Neural cell (in vitro differentiated cells): ENCODE results near the gene CCDC185. TPM values are rescaled to one million over a fixed set of nuclear protein-coding genes. Genes with fewer than 3 reads are reported as not detected.

ENCODE experiments used
- H2AFZ ChIP-seq: fragments of 200-600, 300-800 bp; sonication (generic), shearing (Covaris generic); 2 replicates; pipeline ENCODE4 v1.6.0; 2014; ENCODE audit warnings: low read depth, mild to moderate bottlenecking, antibody characterized with exemption, low read length, moderate library complexity
- H3F3A ChIP-seq: fragments of 200-600 bp; shearing (Covaris generic); 2 replicates; pipeline ENCODE4 v1.6.1; 2016; ENCODE audit warnings: mild to moderate bottlenecking, moderate library complexity, mixed read lengths, antibody characterized with exemption, low read length; ENCODE audit not compliant: insufficient read depth, poor library complexity, severe bottlenecking
- H3K27ac ChIP-seq: fragments of 200-600, 300-800 bp; sonication (generic), shearing (Covaris generic); 2 replicates; pipeline ENCODE4 v1.5.1; 2014; ENCODE audit warnings: mild to moderate bottlenecking, low read length, moderate library complexity
- H3K27me3 ChIP-seq: fragments of 300-800, 200-600 bp; sonication (generic), shearing (Covaris generic); 2 replicates; pipeline ENCODE4 v1.6.0; 2014; ENCODE audit warnings: mild to moderate bottlenecking, low read depth, low read length, moderate library complexity; ENCODE audit not compliant: insufficient read depth
- H3K36me3 ChIP-seq: fragments of 300-800, 200-600 bp; sonication (generic), shearing (Covaris generic); 2 replicates; pipeline ENCODE4 v1.5.1; 2014; ENCODE audit warnings: mild to moderate bottlenecking, antibody characterized with exemption, low read length, moderate library complexity; ENCODE audit not compliant: insufficient read depth
- H3K4me2 ChIP-seq: fragments of 300-800, 200-600 bp; sonication (generic), shearing (Covaris generic); 2 replicates; pipeline ENCODE4 v1.6.0; 2014; ENCODE audit warnings: mild to moderate bottlenecking, low read length
- H3K4me3 ChIP-seq: fragments of 300-800, 200-600 bp; sonication (generic), shearing (Covaris generic); 2 replicates; pipeline ENCODE4 v1.5.1; 2014; ENCODE audit warnings: mild to moderate bottlenecking, low read length, moderate library complexity
- H3K79me2 ChIP-seq: fragments of 200-600 bp; shearing (Covaris generic); replicated peaks from 2 replicates; pipeline ENCODE4 v1.6.0; 2014; ENCODE audit warnings: mild to moderate bottlenecking, low read length, moderate library complexity; ENCODE audit not compliant: insufficient read depth
- H3K9ac ChIP-seq: fragments of 300-800, 200-600 bp; sonication (generic), shearing (Covaris generic); 2 replicates; pipeline ENCODE4 v1.6.1; 2016; ENCODE audit warnings: mild to moderate bottlenecking, low read length, mixed read lengths
- H3K9me2 ChIP-seq: fragments of 200-600 bp; shearing (Covaris generic); 2 replicates; pipeline ENCODE4 v1.6.1; 2016; ENCODE audit warnings: mild to moderate bottlenecking, low read length, mixed read lengths; ENCODE audit not compliant: insufficient read depth
- H3K9me3 ChIP-seq: fragments of 200-600, 300-800 bp; sonication (generic), shearing (Covaris generic); 2 replicates; pipeline ENCODE4 v1.6.1; 2016; ENCODE audit warnings: mild to moderate bottlenecking, mixed run types, low read length, moderate library complexity, mixed read lengths
- H4K20me1 ChIP-seq: fragments of 200-600 bp; shearing (Covaris generic); 2 replicates; pipeline ENCODE4 v1.6.1; 2016; ENCODE audit warnings: mild to moderate bottlenecking, mixed run types; ENCODE audit not compliant: insufficient read depth
- CTCF ChIP-seq: fragments of 450-650 bp; IDR thresholded peaks from 2 replicates; pipeline ENCODE4 v1.5.1; 2014; ENCODE audit warnings: antibody characterized with exemption, mild to moderate bottlenecking, moderate library complexity; ENCODE audit not compliant: poor library complexity, severe bottlenecking
- EP300 ChIP-seq: fragments of 450-650 bp; conservative IDR thresholded peaks from 2 replicates; pipeline ENCODE4 v1.6.1; 2014; ENCODE audit warnings: antibody characterized with exemption, mild to moderate bottlenecking, moderate library complexity; ENCODE audit not compliant: poor library complexity, severe bottlenecking
- EZH2 ChIP-seq: fragments of 200-600, 300-800 bp; shearing (Covaris generic), sonication (generic); IDR thresholded peaks from 2 replicates; pipeline ENCODE4 v1.6.1; 2014; ENCODE audit warnings: antibody characterized with exemption, low read length, borderline replicate concordance, mild to moderate bottlenecking; ENCODE audit not compliant: insufficient read depth, poor library complexity, severe bottlenecking
- MXI1 ChIP-seq: fragments of 450-650 bp; conservative IDR thresholded peaks from 2 replicates; pipeline ENCODE4 v1.6.1; 2014; ENCODE audit warnings: antibody characterized with exemption, mild to moderate bottlenecking; ENCODE audit not compliant: poor library complexity, severe bottlenecking
- POLR2AphosphoS5 ChIP-seq: IDR thresholded peaks from 2 replicates; pipeline ENCODE4 v1.6.1; 2012
- RAD21 ChIP-seq: fragments of 450-650 bp; conservative IDR thresholded peaks from 2 replicates; pipeline ENCODE4 v1.6.1; 2014; ENCODE audit warnings: antibody characterized with exemption, mild to moderate bottlenecking, moderate library complexity
- REST ChIP-seq: IDR thresholded peaks from 2 replicates; pipeline ENCODE4 v1.6.1; 2012; ENCODE audit warnings: borderline replicate concordance
- SMC3 ChIP-seq: fragments of 450-650 bp; conservative IDR thresholded peaks from 2 replicates; pipeline ENCODE4 v1.6.1; 2014; ENCODE audit warnings: antibody characterized with exemption, mild to moderate bottlenecking, moderate library complexity; ENCODE audit not compliant: poor library complexity
- TAF1 ChIP-seq: IDR thresholded peaks from 2 replicates; pipeline ENCODE4 v1.6.1; 2012; ENCODE audit warnings: low read depth
- polyA plus RNA-seq: library from polyadenylated mRNA; depleted of rRNA; stranded (reverse); fragments of >200 nt; gene quantifications from 2 replicates; pipeline ENCODE4 v1.2.3, GENCODE V29; 2014

The CCDC185 gene
- polyA plus RNA-seq, 1 donor from 2014 or later, result not detected

GRCh38 chr1:223344491-223344890, 48.7 kb upstream of the CCDC185 start:
- Histone ChIP-seq H2AFZ (no peak overlapping the region), H3K9me3 (no peaks in the 10 kb centered on the region), H3K27me3 (no peaks in the 10 kb centered on the region), H3K4me2 (no peak overlapping the region), H3K27ac (no peak overlapping the region), H3K9ac (no peak overlapping the region), H3F3A (no peaks in the 10 kb centered on the region), H4K20me1 (no peaks in the 10 kb centered on the region), H3K36me3 (no peaks in the 10 kb centered on the region), H3K79me2 (no peaks in the 10 kb centered on the region), H3K4me3 (no peak overlapping the region), H3K9me2 (no peaks in the 10 kb centered on the region)
- TF ChIP-seq POLR2AphosphoS5 (no peak), CTCF (no peak), TAF1 (no peak), RAD21 (no peak), MXI1 (no peak), REST (no peak)

- Histone ChIP-seq H3K4me2 (no peak overlapping the region), H2AFZ (no peak overlapping the region), H3K27me3 (no peaks in the 10 kb centered on the region), H4K20me1 (no peaks in the 10 kb centered on the region), H3K9ac (no peak overlapping the region), H3K27ac (no peak overlapping the region), H3K9me2 (no peaks in the 10 kb centered on the region), H3K79me2 (no peaks in the 10 kb centered on the region), H3K36me3 (no peaks in the 10 kb centered on the region), H3F3A (no peaks in the 10 kb centered on the region), H3K9me3 (no peaks in the 10 kb centered on the region), H3K4me3 (no peak overlapping the region)
- no peak for TF ChIP-seq CTCF
- TF ChIP-seq TAF1, result no peak
- no peak for TF ChIP-seq REST
- no peak for TF ChIP-seq MXI1
- no peak for TF ChIP-seq RAD21
- no peak for TF ChIP-seq POLR2AphosphoS5
- no peak for TF ChIP-seq EP300
- TF ChIP-seq EZH2, result no peak
- no peak for TF ChIP-seq SMC3
Observed at GRCh38 chr1:223345720-223346119, 47.5 kb upstream of the CCDC185 start.
